Transverse colon (tissue), 4 donors: ENCODE data around the gene DCDC2C. TPM values are rescaled to one million over a fixed set of nuclear protein-coding genes. Genes with fewer than 3 reads are reported as not detected.

Source experiments
- DNase-seq: peaks from one replicate; pipeline ENCODE4 v3.0.0-alpha.2; 2019
- H3K27ac ChIP-seq, 4 donors: fragments of 200-600 bp; sonication (generic); 2 replicates each; pipeline ENCODE4 v1.5.1; 2016 to 2018; ENCODE audit warnings: inconsistent platforms in 4 of 4
- H3K27me3 ChIP-seq: fragments of 200-600 bp; sonication (generic); 2 replicates; pipeline ENCODE4 v1.5.1; 2017; ENCODE audit warnings: inconsistent platforms
- H3K36me3 ChIP-seq, 4 donors: fragments of 200-600 bp; sonication (generic); 2 replicates each; pipeline ENCODE4 v1.5.1; 2017 to 2019; ENCODE audit warnings: inconsistent platforms in 4 of 4
- H3K4me1 ChIP-seq, 4 donors: fragments of 200-600 bp; sonication (generic); 2 replicates each; pipeline ENCODE4 v1.5.1; 2017 to 2020; ENCODE audit warnings: inconsistent platforms in 4 of 4
- H3K4me3 ChIP-seq, 4 donors: fragments of 200-600 bp; sonication (generic); 1 replicate in 1 of 4; 2 replicates in 3 of 4; pipeline versions ENCODE4 v1.5.1 to v1.6.1; 2017 to 2019; ENCODE audit warnings: inconsistent platforms in 4 of 4
- H3K9me3 ChIP-seq, 2 donors: fragments of 200-600 bp; sonication (generic); 2 replicates each; pipeline ENCODE4 v1.5.1; 2017 to 2019; ENCODE audit warnings: inconsistent platforms in 2 of 2
- EP300 ChIP-seq: sonication (generic); formaldehyde crosslinking; IDR thresholded peaks from one replicate; pipeline ENCODE4 v1.6.1; 2017; ENCODE audit warnings: antibody characterized with exemption, low read depth
- POLR2A ChIP-seq: fragments of 450-650 bp; IDR thresholded peaks from one replicate; pipeline ENCODE4 v1.6.1; 2016; ENCODE audit warnings: antibody characterized with exemption, mild to moderate bottlenecking, moderate library complexity
- POLR2AphosphoS5 ChIP-seq, 3 donors: sonication (generic); formaldehyde crosslinking; IDR thresholded peaks; one replicate each; pipeline ENCODE4 v1.6.1; 2016; ENCODE audit warnings: antibody characterized with exemption in 3 of 3
- WGBS, 2 donors: methylation state at CpG; one replicate each; pipeline ENCODE4 v1.1.5; 2018; ENCODE audit warnings: low coverage in 1 of 2; 5-methylcytosine and 5-hydroxymethylcytosine counted together
- in situ Hi-C, 4 donors: fragments of 200-750 bp; cut with MboI; loops; one replicate each; pipeline versions ENCODE4 v1.15.0 to v1.15.1; 2017; ENCODE audit warnings: low sequenced_read_pairs in 3 of 4, low pct_ligation_motif_present in 1 of 4, low pct_unique_long_range_greater_than_20kb in 1 of 4
- intact Hi-C: fragments of 100-400 bp; cut with DNase I; formaldehyde crosslinking; loops from one replicate; pipeline ENCODE4 v1.15.1; 2023; ENCODE audit warnings: low total_unique reads
- total RNA-seq, 4 donors: library from RNA; depleted of rRNA; stranded (reverse); fragments of >200 nt; gene quantifications; one replicate each; pipeline ENCODE4 v1.1.0, GENCODE V29; 2016
- TF ChIP-seq, protein P1 (sequence below), 5 experiments: fragments of 200-600 bp in 3 of 5; fragments of 450-650 bp in 2 of 5; sonication (generic) in 3 of 5; IDR thresholded peaks; 1 replicate in 2 of 5; 2 replicates in 3 of 5; pipeline ENCODE4 v1.5.1; 2016 to 2017; ENCODE audit warnings: antibody characterized with exemption in 5 of 5, inconsistent platforms in 3 of 5, mild to moderate bottlenecking in 2 of 5, moderate library complexity in 1 of 5

DCDC2C gene
- total RNA-seq, 4 donors from 2014 or later = not detected

DNA sequence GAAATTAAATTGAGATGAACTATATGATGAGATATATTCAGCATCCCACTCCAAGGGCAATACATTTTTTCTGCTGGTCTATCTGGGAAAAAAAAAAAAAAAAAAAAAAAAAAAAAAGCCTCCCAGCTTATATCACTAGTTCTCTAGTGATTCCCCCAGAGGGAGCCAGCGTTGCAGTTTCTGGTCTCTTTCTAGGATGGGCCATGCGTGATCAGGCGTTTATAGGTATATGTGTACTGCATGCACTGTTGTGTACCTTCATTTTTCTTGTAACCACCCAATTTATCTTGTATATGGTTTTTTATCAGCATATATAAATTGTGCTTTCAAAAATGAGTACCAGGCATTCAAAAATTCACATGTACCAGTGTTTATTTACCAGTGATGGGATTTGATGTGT is 35.1 kb downstream of the DCDC2C start:
- no peaks in the 10 kb centered on the region for H3K36me3 ChIP-seq

DNA sequence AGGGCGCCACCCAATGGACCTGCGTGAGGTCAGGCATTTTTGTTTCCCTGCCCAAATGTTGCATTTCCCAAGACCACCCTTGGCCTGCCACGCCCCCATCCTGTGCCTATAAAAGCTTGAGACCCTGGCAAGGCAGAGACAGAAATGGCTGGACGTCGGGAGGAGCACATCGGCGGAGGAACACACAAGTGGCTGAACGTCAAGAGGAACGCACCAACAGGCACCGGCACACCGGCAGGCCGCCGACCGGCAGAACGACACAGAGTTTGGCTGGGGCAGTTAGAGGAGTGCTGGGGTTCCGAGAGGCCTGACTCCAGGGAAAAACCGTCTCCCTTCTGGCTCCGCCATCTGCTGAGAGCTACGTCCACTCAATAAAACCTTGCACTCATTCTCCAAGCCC is 35.9 kb downstream of the DCDC2C start:
- no peaks in the 10 kb centered on the region for H3K9me3 ChIP-seq
- no peaks in the 10 kb centered on the region for H3K27me3 ChIP-seq
- H3K4me1 ChIP-seq = no peaks in the 10 kb centered on the region
- DNase-seq = no peak
- H3K27ac ChIP-seq = no peak overlapping the region
- H3K36me3 ChIP-seq = no peaks in the 10 kb centered on the region
- 76 to 91% methylated on average over 8 to 19 of the region's 19 CpGs for WGBS, 2 donors
- in situ Hi-C loops (no loop called here), intact Hi-C loops (no loop called here)
- H3K4me3 ChIP-seq = no peak overlapping the region
- TF ChIP-seq, protein P1, sequence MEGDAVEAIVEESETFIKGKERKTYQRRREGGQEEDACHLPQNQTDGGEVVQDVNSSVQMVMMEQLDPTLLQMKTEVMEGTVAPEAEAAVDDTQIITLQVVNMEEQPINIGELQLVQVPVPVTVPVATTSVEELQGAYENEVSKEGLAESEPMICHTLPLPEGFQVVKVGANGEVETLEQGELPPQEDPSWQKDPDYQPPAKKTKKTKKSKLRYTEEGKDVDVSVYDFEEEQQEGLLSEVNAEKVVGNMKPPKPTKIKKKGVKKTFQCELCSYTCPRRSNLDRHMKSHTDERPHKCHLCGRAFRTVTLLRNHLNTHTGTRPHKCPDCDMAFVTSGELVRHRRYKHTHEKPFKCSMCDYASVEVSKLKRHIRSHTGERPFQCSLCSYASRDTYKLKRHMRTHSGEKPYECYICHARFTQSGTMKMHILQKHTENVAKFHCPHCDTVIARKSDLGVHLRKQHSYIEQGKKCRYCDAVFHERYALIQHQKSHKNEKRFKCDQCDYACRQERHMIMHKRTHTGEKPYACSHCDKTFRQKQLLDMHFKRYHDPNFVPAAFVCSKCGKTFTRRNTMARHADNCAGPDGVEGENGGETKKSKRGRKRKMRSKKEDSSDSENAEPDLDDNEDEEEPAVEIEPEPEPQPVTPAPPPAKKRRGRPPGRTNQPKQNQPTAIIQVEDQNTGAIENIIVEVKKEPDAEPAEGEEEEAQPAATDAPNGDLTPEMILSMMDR (IDR thresholded peaks at IDR 0.05) = no peak
- TF ChIP-seq POLR2A (no peak), POLR2AphosphoS5 (IDR thresholded peaks at IDR 0.05) (no peak), EP300 (no peak)

More for the DNA sequence above, 35.1 kb downstream of the DCDC2C start:
- intact Hi-C loops (no loop called here), in situ Hi-C loops (no loop called here)
- 32 to 55% methylated on average over 3 of the region's 3 CpGs for WGBS, 2 donors
- Histone ChIP-seq H3K27ac (no peak overlapping the region), H3K9me3 (no peaks in the 10 kb centered on the region), H3K27me3 (no peaks in the 10 kb centered on the region), H3K4me3 (no peak overlapping the region), H3K4me1 (no peaks in the 10 kb centered on the region)
- no peak for TF ChIP-seq POLR2A
- TF ChIP-seq EP300 = no peak
- TF ChIP-seq, protein P1 (IDR thresholded peaks at IDR 0.05) = no peak
- TF ChIP-seq POLR2AphosphoS5 (IDR thresholded peaks at IDR 0.05) = no peak
- no peak for DNase-seq

DNA sequence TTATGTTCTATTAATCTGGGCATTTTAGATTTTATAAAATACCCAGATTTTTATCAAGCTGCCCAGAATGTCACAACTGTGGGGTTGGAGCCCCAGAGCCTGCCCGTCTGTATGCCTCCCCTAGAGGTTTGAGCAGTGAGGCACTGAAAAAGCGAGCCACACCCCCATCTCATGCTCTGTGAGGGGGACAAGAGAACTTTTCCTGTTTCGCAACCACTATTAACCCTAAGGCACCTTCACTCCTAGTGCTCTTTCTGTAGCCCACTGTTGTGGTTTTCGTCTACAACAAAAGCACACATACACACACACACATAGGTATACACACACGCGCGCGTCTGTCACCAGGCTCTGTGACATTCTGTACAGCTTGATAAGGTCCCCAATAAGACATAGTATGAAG is 38.0 kb downstream of the DCDC2C start:
- 68 to 88% methylated on average over 6 to 8 of the region's 8 CpGs for WGBS, 2 donors

DNA sequence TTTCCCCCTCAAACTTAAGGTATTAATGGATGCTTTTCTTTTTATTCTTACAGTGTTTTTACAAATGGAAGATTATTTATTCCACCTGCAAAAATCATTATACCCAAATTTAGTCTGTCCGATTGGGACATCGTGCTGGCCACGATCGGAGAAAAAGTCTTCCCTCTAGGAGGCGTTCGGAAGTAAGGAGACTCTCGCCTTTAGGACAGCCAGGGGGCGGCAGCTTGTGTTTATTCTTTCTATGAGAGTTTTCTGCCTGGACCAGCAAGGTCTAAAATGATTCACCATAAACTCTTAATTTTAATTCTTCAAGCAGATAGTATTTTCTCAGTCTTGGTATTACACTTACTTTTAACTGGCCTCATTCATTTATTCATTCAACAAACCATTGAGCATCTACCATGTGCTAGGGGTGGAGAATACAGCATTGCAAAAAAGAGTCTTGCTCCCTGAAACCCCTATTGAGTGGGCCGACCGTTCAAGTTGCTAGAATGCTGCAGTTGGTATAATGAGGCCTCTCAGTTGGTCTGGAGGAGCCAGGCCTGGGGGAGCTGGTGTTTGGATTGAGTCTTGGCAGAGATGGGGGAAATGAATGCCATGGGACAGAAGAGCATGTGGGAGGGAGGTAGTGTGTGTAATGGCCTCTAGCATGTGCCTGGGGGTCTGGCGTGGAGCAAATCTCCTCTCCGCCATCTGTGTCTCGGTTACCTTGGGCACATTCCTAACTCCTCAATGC is 38.7 kb downstream of the DCDC2C start:
- 91 to 94% methylated on average over 10 to 13 of the region's 13 CpGs for WGBS, 2 donors
- no peaks in the 10 kb centered on the region for H3K36me3 ChIP-seq
- TF ChIP-seq POLR2AphosphoS5 (IDR thresholded peaks at IDR 0.05) = no peak
- TF ChIP-seq, protein P1 (IDR thresholded peaks at IDR 0.05) = no peak
- TF ChIP-seq EP300 = no peak
- TF ChIP-seq POLR2A = no peak
- in situ Hi-C loops (no loop called here), intact Hi-C loops (no loop called here)
- no peaks in the 10 kb centered on the region for H3K27me3 ChIP-seq
- H3K4me1 ChIP-seq = no peaks in the 10 kb centered on the region
- no peaks in the 10 kb centered on the region for H3K9me3 ChIP-seq
- H3K4me3 ChIP-seq = no peak overlapping the region
- no peak for DNase-seq
- no peak overlapping the region for H3K27ac ChIP-seq

More for the DNA sequence above, 38.0 kb downstream of the DCDC2C start:
- Histone ChIP-seq H3K4me3 (no peak overlapping the region), H3K27me3 (no peaks in the 10 kb centered on the region), H3K9me3 (no peaks in the 10 kb centered on the region), H3K4me1 (no peaks in the 10 kb centered on the region), H3K36me3 (no peaks in the 10 kb centered on the region), H3K27ac (no peak overlapping the region)
- no peak for DNase-seq
- in situ Hi-C loops = no loop called here
- intact Hi-C loops = no loop called here
- no peak for TF ChIP-seq POLR2AphosphoS5 (IDR thresholded peaks at IDR 0.05)
- TF ChIP-seq, protein P1 (IDR thresholded peaks at IDR 0.05) = no peak
